ENCODE measurements around the gene NTPCR.
"Not testable (repeated sequence)": the region's sequence is repeated elsewhere in the genome, so short reads cannot be mapped to it uniquely, and the experiment has no call there.

Gene NTPCR

GRCh38 chr1:232927166-232927565 lies 23.2 kb upstream of the NTPCR start:
- not testable (repeated sequence) for DNase-seq (ENCODE audit: low read depth)

DNA sequence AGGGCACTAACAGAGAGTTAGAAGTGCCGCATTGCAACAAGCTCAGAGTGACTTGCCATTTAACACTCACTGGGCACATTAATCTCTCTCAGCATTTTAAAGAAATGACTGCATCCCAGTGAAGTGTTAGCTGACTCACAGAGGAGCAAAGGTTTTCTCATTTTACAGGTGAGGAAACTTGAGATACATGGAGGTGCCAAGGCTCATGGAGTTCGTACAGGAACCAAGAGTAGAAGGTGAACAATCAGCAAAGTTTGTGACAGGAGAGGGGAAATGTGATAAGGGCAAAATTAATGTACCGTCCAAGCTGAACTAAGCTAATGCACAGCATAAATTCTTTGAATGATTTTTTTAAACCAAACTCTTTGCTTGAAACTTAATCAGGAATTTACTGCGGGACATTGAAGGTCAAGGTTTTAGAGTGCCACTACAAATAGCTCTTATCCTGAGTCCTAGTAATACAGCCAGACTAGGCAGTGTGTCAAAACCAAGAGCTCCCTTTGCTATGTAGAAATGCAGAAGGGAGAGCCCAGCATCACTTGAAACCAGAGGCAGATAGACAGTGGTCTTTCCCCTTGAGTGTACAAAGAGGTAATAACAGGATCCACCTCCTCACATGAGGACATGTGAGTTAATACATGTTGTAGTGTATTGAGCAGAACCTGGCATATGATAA lies 22.4 kb upstream of the NTPCR start:
- DNase-seq (ENCODE audit: low read depth) = no peak

DNA sequence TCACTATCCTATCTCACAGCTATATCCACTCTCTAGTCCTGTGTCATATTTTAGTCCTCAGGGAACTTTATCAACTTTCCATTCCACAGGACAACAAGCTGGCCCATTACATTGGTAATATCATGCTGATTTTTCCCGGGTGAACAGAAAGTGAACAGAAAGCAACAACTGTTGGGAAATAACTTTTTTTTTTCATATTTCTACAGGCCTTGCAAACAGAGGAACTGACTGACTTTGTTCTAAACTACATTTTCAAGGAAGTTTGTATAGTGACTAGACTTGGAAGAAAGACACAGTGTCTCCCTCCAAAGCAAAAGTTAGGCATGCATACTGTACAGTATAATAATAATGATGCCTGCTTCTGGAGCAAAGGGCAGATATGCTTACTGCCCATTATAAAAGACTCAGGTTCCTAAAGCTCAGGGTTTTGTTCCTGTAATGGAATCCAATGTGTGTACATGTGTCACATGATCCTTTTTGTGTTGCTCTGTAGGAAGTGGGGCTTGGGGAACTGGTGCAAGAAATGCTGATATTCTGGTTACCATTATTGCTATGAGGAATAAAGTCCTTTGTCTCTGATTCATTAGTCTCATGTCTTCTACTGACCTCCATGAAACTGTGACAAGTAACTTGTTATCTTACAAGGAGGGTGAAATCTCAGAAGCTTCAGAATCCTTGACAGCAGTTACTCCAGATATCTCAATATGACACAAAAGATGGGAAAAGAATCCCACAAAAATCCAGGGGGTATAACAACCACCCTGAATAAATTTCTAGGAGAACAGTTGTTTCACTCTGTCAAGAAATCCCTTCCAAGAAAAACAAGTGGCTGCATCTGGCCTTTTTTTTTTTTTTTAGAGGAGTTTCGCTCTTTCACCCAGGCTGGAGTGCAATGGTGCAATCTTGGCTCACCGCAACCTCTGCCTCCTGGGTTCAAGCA lies 17.7 kb upstream of the NTPCR start:
- no peak for DNase-seq (ENCODE audit: low read depth)

- DNase-seq (ENCODE audit: low read depth) = no peak
These were observed 13.5 kb upstream of the NTPCR start for GRCh38 chr1:232936941-232937340.

GRCh38 chr1:232937741-232938375 lies 12.6 kb upstream of the NTPCR start:
- no peak for DNase-seq (ENCODE audit: low read depth)

- DNase-seq (ENCODE audit: low read depth) = no peak
These were observed 11.5 kb upstream of the NTPCR start for GRCh38 chr1:232938926-232939325.

GRCh38 chr1:232939748-232940147 lies 10.7 kb upstream of the NTPCR start:
- DNase-seq (ENCODE audit: low read depth) = no peak

DNA sequence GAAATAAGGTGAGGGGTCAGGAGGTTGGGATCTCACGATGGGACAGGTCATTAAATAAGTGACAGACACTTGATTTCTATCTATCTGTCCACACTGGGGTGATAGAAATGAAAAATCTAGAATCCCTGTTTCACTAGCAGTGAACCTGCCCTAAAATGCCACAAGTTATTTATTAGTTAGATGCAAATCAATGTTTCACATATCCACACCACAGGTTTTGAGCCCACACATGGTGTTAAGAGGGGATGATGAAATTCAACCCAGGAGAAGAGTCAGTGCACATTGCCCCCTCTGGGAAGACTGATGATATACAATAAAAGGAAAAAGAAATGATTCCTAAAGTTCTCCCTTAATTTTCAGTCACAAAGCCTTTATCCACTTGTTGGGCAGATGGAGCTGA lies 10.1 kb upstream of the NTPCR start:
- no peak for DNase-seq (ENCODE audit: low read depth)

- no peak for DNase-seq (ENCODE audit: low read depth)
These were observed 7.8 kb upstream of the NTPCR start for GRCh38 chr1:232942413-232943294.

DNA sequence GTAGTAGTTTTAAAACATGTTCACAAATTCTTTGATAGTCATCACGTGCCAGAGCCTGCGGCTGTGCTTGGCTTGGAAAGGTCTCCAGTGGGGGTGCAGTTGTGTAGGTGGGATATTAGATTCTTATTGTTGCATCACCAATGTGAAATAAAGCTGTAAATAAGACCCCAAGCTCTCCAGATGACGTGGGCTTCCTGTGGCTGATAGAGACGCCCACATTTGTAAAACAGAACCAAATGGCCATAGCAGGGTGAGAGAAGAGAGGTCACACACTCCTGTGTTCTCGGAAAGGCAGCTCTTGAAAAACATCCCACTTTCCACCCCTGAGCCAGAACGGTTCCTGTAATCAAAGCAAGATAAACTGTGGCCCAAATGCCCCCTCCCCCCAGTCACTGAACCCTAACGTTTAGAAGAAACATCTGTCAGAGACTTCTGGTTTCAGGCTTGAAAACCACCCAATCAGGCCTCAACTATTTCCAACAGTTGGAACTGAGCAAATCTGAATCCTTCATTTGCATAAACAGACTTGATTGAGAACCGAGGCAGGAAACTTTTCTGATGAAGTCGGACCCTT lies 6.6 kb upstream of the NTPCR start:
- no peak for DNase-seq (ENCODE audit: low read depth)

DNA sequence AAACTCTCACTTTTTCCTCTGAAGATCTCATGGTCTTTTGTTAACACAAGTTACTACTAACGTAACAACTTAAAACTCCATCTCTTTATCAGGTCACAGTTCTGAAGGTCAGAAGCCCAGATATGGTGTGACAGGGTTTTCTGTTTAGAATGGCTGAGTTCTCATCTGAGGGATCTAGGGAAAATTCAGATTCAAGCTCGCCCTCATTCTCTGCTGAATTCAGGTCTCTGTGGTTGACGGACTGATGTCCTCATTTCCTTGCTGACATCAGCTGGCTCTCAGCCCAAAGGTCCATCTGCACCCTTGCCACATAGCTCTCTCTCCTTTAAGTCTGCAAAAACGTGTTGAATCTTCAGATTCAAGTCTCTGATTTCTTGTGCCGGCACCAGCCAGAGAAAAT lies 6.1 kb upstream of the NTPCR start:
- no peak for DNase-seq (ENCODE audit: low read depth)

DNA sequence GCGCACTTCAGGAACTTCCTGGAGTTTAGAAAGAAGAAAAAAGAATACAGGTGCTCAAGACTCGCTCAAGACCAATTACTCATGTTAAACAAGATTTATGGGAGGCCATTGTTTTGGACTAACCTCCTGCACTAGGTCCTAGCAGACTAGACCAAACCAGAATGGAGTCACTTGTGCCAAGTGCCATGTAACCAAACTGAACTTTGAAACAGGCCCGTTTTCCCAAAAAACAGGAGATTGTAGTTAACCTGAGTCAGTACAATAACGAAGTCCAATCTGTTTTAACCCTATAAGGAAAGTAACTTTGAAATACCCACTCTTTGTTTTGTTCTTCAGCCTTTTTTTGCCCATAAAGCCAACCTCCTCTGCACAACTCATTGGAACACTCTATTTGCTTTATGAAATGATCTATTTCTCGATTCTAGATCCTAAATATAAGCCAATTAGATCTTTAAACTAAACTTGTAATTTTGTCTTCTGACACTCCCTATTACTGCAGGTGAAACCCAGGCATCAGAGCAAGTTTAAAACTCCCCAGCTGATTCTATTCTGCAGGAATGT lies 695 bp upstream of the NTPCR start:
- no peak for DNase-seq (ENCODE audit: low read depth)

DNA sequence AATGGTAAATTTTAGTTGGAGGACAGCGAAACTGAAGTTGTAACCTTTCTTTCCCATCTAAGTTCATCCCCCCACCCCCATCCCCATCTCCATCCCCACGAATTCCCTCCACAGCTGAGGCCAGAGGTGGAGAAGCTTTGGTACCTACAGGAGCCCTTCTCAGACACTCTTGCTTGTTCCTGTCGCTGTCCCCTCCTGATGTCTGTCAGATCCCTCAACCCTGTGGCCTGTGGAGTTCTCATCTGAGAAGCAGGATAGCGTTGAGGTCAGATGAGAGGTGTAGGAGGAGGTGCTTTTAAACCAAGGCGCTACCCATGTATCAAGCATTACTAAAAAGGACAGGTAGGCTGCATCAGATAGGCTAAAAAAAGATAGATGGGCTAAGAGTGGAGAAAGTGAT lies 769 bp downstream of the NTPCR start:
- DNase-seq (ENCODE audit: low read depth) = no peak

GRCh38 chr1:232951605-232952004 lies 1.2 kb downstream of the NTPCR start:
- DNase-seq (ENCODE audit: low read depth) = no peak

DNA sequence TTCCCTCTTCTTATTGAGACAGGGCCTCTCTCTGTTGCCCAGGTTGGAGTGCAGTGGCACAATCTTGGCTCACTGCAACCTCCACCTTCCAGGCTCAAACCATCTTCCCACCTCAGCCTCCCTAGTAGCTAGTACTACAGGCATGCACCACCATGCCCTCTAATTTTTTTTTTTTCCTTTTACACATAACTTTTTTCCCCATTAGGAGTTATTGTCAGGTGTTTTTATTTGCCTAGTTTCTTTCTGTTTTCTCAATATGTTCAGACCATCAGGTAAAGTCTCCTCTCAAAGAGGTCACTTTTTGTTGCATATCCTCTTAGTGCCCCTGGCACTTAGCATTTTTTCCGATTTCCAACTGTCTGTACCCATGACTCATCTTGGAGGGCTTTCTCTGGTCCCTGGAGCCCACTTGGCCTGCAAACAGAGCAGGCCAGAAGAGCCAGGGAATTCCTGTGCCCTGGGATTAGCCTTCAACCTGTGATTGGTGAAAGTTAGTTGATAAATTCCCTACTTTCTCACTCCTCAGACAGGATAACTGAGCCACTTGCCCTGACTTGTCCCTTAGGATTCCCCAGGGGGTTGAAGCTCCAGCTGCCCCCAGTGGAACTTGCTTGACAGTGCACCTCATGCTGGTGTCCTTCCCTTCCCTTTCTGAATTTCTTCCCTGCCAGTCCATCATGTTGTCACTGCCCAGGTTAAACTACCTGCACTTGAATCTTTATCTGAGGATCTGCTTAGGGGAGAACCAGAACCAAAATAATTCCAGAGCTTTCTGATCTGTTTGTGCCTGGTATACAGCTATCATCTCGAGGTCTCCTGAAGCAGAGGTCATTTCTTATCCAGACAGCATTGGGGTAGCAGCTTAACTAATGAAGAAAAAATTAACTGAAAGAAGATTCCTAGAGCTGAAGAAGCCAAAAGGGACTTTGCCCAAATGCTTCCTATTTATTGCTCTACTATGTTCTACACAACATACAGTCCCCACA lies 2.4 kb downstream of the NTPCR start:
- DNase-seq (ENCODE audit: low read depth) = no peak

DNA sequence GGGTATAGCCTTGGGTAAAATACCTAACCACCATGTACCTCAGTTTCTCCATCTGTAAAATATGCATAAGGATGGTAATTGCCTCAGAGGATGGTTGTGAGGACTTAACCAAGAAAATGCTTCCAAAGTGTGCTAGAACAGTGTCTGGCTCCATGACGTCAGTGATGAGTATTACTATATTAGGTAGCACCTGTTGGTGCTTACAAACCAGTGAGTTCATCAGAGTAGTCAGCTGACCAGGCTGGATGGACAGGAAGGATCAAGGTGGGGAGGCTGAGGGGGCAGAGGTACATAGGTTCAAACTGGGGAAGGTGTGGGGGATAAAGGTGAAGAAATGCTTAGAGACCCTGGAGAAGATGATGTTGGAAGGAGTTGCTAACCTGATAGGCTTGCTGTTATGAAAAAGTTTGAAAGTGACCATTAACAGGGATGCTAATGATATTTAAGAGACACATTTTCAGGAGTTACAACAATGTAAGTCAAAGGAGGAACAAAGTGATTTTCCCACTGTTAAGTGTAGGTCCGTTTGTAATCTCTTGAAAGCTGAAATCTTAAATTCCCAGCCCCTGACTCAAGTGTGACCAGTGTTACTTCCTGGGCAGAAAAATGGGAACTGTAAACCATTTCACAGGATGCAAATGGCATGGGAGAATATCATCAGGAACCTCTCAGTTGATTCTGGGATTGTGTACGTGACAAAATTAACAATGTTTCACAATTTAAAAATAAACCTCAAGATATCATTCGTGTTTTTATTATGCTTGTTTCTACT lies 4.4 kb downstream of the NTPCR start:
- no peak for DNase-seq (ENCODE audit: low read depth)

DNA sequence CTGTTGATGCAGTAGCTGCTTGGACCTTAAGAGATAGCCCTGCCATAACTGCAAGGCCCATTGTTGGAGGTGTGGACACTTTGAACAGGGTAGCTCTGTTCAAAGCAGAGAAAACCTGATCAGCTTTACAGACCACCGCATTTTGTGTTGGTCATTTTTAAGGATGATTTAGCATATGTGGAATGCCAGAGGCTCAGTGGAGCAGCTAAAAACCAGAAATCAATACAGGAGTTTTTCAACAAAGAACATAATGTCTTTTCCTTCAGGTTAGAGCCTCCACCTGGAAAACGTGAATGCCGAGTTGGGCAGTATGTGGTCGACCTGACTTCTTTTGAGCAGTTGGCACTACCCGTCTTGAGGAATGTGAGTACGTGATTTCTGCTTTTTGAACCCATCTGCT lies 5.7 kb downstream of the NTPCR start:
- no peak for DNase-seq (ENCODE audit: low read depth)

DNA sequence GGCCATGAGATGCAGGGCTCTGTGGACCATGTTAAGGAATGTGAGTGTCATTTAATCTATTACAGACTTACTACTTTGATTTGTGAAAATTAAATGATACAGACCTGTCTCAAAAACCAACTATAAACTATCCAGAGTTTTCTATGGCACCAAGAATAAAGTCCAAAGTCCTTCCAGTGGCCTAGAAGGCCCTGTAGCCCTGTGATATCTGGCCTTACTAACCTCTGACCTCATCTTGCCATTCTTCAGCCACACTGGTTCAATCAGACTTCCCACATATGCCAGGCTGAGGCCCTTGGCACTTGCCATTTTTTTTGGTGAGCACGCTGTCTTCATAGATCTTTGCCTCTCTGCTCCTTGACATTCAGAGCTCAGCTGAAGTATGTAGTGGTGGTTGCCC lies 7.7 kb downstream of the NTPCR start:
- DNase-seq (ENCODE audit: low read depth) = no peak

All from activated T-helper 1 cell treated with Interleukin-2 at 50 U/mL for 16 hours (primary cell).